GM19395 (cell line): ENCODE data around the gene PRKCE.

Experiments
- ATAC-seq: cut with Tn5 transposase; IDR thresholded peaks from one replicate; pipeline ENCODE4 v1.9.1; 2021; ENCODE audit warnings: mild to moderate bottlenecking, moderate library complexity; ENCODE audit not compliant: unreplicated experiment

The PRKCE gene

DNA sequence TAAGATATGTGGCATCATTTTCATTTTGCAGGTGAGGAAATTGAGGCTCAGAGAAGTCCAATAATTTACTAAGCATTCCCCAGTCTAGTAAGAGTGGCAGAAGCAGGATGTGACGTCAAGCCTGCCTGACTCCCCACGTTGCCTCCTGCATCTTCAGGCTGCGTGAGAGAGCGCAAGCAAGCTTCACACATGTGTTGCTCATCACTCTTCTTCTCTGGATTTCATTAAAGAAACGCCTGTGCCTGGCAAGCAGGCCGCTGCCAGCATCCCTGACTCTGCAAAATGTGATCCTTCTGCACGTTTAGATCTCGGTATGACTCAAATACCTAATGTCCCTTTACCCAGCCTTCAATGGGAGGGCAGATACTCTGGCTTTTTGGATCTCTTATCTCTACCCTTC is 96.8 kb downstream of the PRKCE start:
- ATAC-seq: no peak

DNA sequence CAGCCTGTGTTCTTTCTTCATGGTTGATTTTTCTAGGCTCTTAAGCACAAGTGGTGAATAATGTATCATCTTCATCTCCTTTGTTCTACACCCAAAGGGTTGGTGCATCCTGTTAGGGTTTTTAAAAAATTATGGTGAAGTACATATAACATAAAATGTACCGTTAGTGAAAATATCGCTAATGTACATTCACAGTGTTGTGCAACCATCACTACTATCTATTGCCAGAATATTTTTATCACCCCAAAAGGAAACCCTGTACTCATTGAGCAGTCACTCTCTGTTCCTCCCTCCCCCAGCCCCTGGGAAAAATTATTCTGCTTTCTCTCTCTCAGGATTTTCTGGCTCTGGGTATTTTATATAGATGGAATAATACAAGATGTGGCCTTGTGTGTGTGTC is 98.5 kb downstream of the PRKCE start:
- no peak for ATAC-seq

GRCh38 chr2:45750484-45750883 is 99.0 kb downstream of the PRKCE start:
- no peak for ATAC-seq

GRCh38 chr2:45753381-45753780 is 101.9 kb downstream of the PRKCE start:
- ATAC-seq: no peak

- no peak for ATAC-seq
These were observed 102.9 kb downstream of the PRKCE start for GRCh38 chr2:45754131-45755010.

GRCh38 chr2:45755585-45756335 is 104.3 kb downstream of the PRKCE start:
- no peak for ATAC-seq

- no peak for ATAC-seq
These were observed 106.5 kb downstream of the PRKCE start for GRCh38 chr2:45758018-45758417.

DNA sequence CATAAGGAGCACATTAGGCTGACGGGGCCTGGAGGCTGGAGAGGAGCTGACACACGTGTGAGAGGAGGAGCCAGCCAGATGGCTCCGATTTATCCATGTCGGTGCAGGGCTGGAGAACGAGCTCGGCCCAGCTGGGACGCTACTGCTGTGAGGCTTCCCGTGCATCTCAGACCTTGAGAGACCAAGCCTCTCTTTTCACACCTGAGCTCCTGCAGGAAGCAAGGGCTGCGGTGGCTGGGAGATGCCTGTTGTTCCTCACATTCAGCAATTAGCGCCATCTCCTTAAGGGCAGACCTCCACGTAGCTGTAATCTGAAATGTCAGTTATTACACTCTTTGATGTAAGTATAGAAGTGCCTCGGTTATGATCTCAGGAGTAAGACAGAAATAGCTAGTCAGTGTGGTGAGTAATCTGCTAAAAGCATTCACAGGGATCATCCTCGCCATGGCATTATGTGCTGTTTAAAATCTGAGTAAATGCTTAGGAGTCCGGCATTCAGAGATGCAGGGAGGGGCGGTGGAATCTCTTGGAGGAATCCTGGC is 107.9 kb downstream of the PRKCE start:
- no peak for ATAC-seq

DNA sequence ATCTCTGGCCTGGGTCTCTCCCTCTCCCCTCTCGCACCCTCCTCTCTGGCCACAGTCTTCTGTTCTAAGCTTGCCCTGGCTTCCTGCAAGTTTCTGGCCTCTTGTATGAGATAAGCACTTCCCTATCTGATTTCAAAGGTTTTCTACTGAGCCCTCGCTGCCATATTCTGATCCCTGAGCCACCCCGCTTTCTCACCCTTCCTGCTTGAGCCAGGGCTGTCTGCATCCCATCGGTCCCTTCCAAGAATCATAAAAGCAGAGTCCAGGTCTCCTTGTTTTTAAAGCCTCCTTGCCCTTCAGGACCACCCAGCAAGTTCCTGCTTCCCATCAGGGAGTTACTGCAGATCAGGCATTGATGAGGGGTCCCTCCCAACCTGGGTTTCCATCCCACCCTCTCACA is 110.2 kb downstream of the PRKCE start:
- no peak for ATAC-seq

- ATAC-seq: no peak
These were observed 111.8 kb downstream of the PRKCE start for GRCh38 chr2:45763255-45763654.

DNA sequence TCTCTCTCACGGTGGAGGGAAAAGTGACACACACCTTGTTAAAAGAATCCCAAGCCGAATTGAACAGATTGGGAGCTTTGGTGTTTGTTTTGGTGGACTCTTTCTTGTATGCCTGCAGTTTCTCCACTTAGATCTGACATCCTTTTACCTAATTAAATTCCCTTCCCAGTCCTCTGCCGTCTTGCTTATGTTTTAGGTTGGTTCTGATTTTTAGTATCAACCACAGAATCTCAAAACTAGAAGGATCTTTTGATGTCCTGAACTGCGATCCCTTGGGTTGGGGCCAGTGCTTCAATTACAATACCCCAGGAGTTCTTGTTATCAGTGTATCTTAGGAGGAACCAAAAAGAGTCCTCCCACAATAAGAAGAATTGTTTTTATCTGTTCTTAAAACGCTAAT is 112.3 kb downstream of the PRKCE start:
- no peak for ATAC-seq

DNA sequence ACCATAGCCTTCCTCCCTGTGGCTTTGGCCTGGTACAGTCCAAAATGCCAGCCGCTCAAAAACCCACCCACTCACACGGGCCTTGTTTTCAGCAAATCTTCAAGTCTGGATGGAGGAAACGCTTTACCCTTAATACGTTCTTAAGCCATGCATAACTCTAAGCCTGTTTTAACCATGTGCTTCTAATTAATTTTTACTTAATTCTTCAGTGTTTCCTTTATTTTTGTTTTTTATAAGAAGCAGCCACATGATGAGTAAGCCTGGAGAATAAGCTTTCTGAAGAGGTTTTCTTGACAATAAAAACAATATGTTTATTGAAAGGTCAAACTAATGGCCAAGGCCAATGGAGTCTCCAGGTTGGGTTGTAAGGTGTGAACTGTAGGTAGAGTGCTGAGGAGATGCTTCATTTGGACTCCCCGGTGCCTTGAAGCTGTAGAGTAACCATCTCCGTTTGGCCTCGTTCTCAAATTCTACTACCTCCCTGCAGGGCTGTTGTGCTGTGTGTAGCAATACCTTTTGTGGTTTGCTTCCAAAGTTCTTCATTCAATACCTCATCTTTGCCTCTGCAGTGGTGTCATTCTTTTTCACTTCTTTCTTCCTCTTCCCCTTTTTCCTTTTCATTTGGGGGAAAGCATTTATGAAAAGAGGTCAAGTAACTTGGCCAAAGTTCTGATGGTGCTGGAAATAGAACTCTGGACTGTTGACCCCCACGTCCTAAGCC is 113.7 kb downstream of the PRKCE start:
- ATAC-seq: no peak

GRCh38 chr2:45765728-45766254 is 114.3 kb downstream of the PRKCE start:
- ATAC-seq: no peak

DNA sequence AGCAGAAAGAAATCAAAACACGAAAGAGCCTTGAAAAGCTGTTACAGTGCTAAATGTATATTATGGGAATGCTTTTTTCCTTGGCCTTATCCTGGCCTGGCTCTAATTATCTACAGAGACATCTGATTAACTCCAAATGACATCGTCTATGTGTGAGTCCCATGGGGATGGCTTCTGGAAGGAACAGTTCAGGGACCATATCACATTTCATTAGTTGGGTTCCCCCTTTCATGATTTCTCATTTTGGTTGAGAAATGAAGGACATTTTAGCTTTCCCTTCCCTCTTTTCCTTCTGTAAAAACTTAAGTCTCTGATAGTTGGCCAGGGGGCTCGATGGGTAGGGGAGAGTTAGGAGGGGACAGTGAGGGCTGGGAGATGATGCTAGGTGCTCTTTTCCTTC is 116.7 kb downstream of the PRKCE start:
- no peak for ATAC-seq

DNA sequence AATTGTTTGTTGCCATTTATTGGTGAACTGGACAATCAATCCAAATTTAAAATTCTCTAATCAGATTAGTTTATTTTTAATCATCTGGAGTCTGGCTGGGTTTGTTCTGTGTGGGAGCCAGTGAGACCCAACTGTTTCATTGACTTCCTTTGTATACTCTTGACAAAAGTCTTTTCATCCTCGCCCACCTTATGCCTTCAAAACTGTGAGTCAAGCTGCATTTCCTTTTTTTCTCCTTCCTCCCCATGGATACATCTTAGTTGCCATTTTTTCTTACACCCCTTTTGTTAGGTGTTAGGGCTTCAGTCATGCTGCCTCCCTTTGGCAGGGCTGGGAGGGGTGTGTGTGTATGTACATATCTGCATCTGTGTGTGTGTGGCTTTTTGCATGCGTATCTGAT is 117.6 kb downstream of the PRKCE start:
- no peak for ATAC-seq

DNA sequence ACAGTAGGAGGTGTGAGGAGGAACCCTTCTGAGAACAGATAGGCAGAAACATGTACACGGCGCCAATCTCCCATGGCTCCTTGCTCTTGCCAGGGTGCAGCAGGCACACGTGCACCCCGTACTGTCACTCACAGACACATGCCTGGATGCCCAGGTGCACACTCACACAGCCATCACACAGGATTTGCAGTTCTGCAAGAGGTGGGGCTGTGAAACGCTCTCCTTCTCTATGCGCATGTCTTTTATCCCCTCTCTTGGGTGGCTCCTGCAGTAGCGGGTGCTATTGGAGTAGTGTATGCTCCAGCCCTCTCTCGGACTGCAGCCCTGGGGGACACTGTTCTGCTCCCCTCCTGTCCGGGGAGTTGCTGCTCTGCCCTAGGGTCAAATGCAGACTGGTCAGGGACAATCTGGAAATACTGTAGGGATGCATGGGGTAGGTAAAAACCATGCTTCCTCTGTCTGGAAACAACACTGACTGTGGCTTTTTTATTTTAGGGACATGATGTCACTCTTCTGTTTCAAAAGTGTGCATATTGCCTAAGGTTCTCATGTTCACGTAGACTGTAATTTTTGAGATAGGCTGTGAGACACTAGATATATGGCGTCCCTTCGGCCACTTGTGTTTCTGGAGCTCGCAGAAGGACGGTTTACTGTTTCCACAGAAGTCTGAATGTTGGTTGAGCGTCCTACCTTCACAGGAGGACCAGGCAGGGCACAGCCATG is 118.5 kb downstream of the PRKCE start:
- no peak for ATAC-seq

DNA sequence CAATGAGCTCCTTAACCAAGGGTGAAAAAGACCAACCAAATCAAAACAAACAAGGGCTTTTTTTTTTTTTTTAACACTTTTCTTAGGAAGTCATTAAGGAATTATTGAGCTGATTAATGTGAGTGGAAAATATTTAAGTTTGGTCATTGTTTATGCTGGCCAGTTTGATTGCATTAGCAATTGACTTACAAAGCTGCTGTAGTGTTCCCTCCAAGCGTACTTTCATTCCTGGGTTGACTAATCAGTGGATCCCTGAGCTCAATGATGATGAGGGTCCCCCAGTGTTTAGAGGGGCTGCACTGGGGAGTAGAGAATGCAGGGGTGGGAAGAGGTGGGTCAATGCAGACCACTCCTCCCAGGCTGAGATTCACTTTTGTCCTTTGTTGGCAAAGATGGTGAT is 119.3 kb downstream of the PRKCE start:
- no peak for ATAC-seq

DNA sequence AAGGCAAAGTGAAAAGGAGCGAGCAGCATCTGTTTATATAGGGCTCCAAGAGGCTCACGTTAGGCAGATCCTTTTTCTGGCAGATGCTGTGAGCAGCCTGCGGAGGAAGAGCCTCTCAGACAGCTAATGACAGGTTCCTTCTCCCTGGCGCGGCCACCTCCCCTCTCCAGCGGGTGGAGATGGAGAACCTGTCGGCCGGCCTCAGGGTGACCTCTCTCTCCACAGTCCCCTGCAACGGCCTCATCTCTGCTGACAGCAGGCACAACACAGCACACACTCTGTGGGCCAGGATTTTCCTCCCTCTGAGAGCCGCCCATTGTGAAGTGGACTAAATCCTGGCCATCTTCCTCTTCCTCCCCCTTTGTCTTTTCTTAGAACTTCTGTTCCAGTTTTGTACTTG is 119.8 kb downstream of the PRKCE start:
- no peak for ATAC-seq

- ATAC-seq: no peak
These were observed 120.6 kb downstream of the PRKCE start for GRCh38 chr2:45772038-45772437.

GRCh38 chr2:45773909-45774308 is 122.4 kb downstream of the PRKCE start:
- ATAC-seq: no peak
